K562 (cell line): Measurements from ENCODE around the gene PRKCQ. TPM values are rescaled to one million over a fixed set of nuclear protein-coding genes. Genes with fewer than 3 reads are reported as not detected.

Experiments
- ATAC-seq: fragments of 200-7000 bp; cut with Tn5 transposase; 3 replicates; pipeline ENCODE4 v1.9.1; 2020; ENCODE audit warnings: moderate library complexity
- BruUV-seq: library from RNA; stranded (reverse); fragments of 400-500 nt; replicated peaks from 2 replicates; lab custom pipeline; 2021; lab: Mats Ljungman, UMichigan
- CTCF ChIA-PET: fragments of 300-600 bp; formaldehyde crosslinking; extraction: SDS; loops from one replicate; lab custom pipeline; 2021; ENCODE audit warnings: low intra/inter-chr PET ratio; lab: Yijun Ruan, JAX
- POLR2A ChIA-PET: fragments of 300-600, 350-650 bp; sonication (Branson Sonifier 250); formaldehyde crosslinking; extraction: SDS; loops from one replicate; lab custom pipeline; 2021; ENCODE audit warnings: antibody characterized with exemption, inconsistent platforms; lab: Yijun Ruan, JAX
- DNase-seq, 4 experiments: peaks; one replicate each; pipeline versions ENCODE4 v3.0.0 to v3.0.0-alpha.2; 2011 to 2018; ENCODE audit warnings: low spot score in 3 of 4, mixed read lengths in 3 of 4; ENCODE audit errors: extremely low read depth in 1 of 4
- FAIRE-seq: peaks from 2 replicates; lab custom pipeline; 2011; peaks lifted over from hg19 to GRCh38; lab: Jason Lieb, UNC
- H2AFZ ChIP-seq: 2 replicates; pipeline ENCODE4 v1.6.0; 2011; ENCODE audit warnings: low read depth, low read length, control low read depth, inconsistent platforms
- H3K27ac ChIP-seq: fragments of 200-600 bp; 3 replicates; pipeline ENCODE4 v1.8.0; 2011; ENCODE audit warnings: low read depth, mild to moderate bottlenecking, control low read depth, inconsistent platforms, low read length, moderate library complexity, mixed read lengths; ENCODE audit errors: extremely low read depth
- H3K27me3 ChIP-seq, 2 experiments: fragments of 300-600 bp in 1 of 2; 2 replicates in 1 of 2; 3 replicates in 1 of 2; pipeline versions ENCODE4 v1.6.0 to v1.8.0; 2011; ENCODE audit warnings: inconsistent platforms in 2 of 2, low read length in 2 of 2, mild to moderate bottlenecking in 1 of 2, mixed read lengths in 1 of 2, moderate library complexity in 1 of 2; ENCODE audit not compliant: control insufficient read depth in 2 of 2, insufficient read depth in 2 of 2
- H3K36me3 ChIP-seq: fragments of 300-600 bp; 3 replicates; pipeline ENCODE4 v1.8.0; 2011; ENCODE audit warnings: mild to moderate bottlenecking, low read length, inconsistent platforms; ENCODE audit not compliant: control insufficient read depth, insufficient read depth
- H3K4me1 ChIP-seq, 2 experiments: fragments of 200-600 bp in 1 of 2; replicated peaks in 1 of 2; 2 replicates in 1 of 2; 3 replicates in 1 of 2; pipeline versions ENCODE4 v1.5.1 to v1.8.0; 2011; ENCODE audit warnings: inconsistent platforms in 2 of 2, low read length in 2 of 2, mild to moderate bottlenecking in 1 of 2, mixed read lengths in 1 of 2, moderate library complexity in 1 of 2; ENCODE audit not compliant: control insufficient read depth in 2 of 2, insufficient read depth in 2 of 2
- H3K4me2 ChIP-seq: 2 replicates; pipeline ENCODE4 v1.6.1; 2011; ENCODE audit warnings: low read length, control low read depth, inconsistent platforms, mixed read lengths; ENCODE audit not compliant: insufficient read depth
- H3K4me3 ChIP-seq: fragments of 200-600 bp; sonication (generic), shearing (Covaris generic); 2 replicates; pipeline ENCODE4 v1.5.1; 2016; ENCODE audit warnings: control low read depth, inconsistent platforms
- H3K79me2 ChIP-seq: fragments of 200-600 bp; 3 replicates; pipeline ENCODE4 v1.8.0; 2011; ENCODE audit warnings: low read length, inconsistent platforms; ENCODE audit not compliant: control insufficient read depth, insufficient read depth
- H3K9ac ChIP-seq, 2 experiments: 2 replicates each; pipeline versions ENCODE4 v1.6.0 to v1.6.1; 2011; ENCODE audit warnings: low read depth in 2 of 2, low read length in 2 of 2, control low read depth in 1 of 2, inconsistent platforms in 1 of 2, mild to moderate bottlenecking in 1 of 2, mixed read lengths in 1 of 2; ENCODE audit not compliant: insufficient read depth in 1 of 2
- H3K9me1 ChIP-seq: one replicate; pipeline ENCODE4 v1.6.0; 2011; ENCODE audit warnings: inconsistent platforms, mild to moderate bottlenecking, low read length, moderate library complexity; ENCODE audit not compliant: control insufficient read depth, insufficient read depth
- H3K9me3 ChIP-seq: replicated peaks from 2 replicates; pipeline ENCODE4 v1.5.1; 2011; ENCODE audit warnings: low read depth, low read length, inconsistent platforms; ENCODE audit not compliant: control insufficient read depth, insufficient read depth
- H4K20me1 ChIP-seq: replicated peaks from 2 replicates; pipeline ENCODE4 v1.6.1; 2011; ENCODE audit warnings: low read length, inconsistent platforms, mixed read lengths; ENCODE audit not compliant: control insufficient read depth, insufficient read depth
- MTA2 ChIP-seq: fragments of 450-650 bp; IDR thresholded peaks from 2 replicates; pipeline ENCODE4 v1.6.1; 2016; ENCODE audit warnings: low read depth
- TFE3 ChIP-seq: fragments of 450-650 bp; formaldehyde crosslinking; IDR thresholded peaks from 2 replicates; pipeline ENCODE4 v1.4.0; 2020; ENCODE audit warnings: mild to moderate bottlenecking, mixed read lengths
- XRCC3 ChIP-seq: fragments of 450-650 bp; IDR thresholded peaks from 2 replicates; pipeline ENCODE4 v1.6.1; 2017; ENCODE audit warnings: mild to moderate bottlenecking, moderate library complexity
- ZNF274 ChIP-seq: IDR thresholded peaks from 2 replicates; pipeline ENCODE4 v1.6.1; 2011; ENCODE audit warnings: low read depth, mild to moderate bottlenecking, low read length, moderate library complexity, borderline replicate concordance
- ZNF347 ChIP-seq: fragments of 450-650 bp; formaldehyde crosslinking; IDR thresholded peaks from 2 replicates; pipeline ENCODE4 v1.4.0; 2020; ENCODE audit warnings: low read depth, mild to moderate bottlenecking, moderate library complexity
- WGBS: fragments of 100-300 bp; shearing (Covaris generic); methylation state at CpG from one replicate; pipeline ENCODE4 v1.1.6; 2016; ENCODE audit warnings: low coverage, mixed read lengths; ENCODE audit not compliant: insufficient coverage; ENCODE audit errors: missing lambda C conversion rate; 5-methylcytosine and 5-hydroxymethylcytosine counted together
- in situ Hi-C: fragments of 300-500 bp; cut with MboI; formaldehyde crosslinking; loops from 4 replicates; pipeline ENCODE4 v1.15.0; 2018; ENCODE audit warnings: inconsistent platforms, mixed read lengths
- intact Hi-C: fragments of 100-400 bp; cut with micrococcal nuclease; formaldehyde crosslinking; loops from 2 replicates; pipeline ENCODE4 v1.14.2; 2022
- polyA plus RNA-seq, 8 experiments: library from polyadenylated mRNA; depleted of rRNA in 4 of 8; stranded (reverse) in 5 of 8; unstranded in 3 of 8; fragments of >200 nt; fragmentation: Nextera tagmentation in 2 of 8; fragmentation: Illumina TruSeq in 1 of 8; extraction: Ambion mirVana in 2 of 8; extraction: Trizol in 1 of 8; gene quantifications; 2 replicates each; pipeline versions ENCODE4 v1.2.1 to v1.2.3, GENCODE V29; 2011 to 2014; ENCODE audit warnings: inconsistent platforms in 1 of 8, missing spikeins in 1 of 8
- total RNA-seq, 7 experiments: library from RNA; depleted of rRNA in 6 of 7; stranded (reverse); fragments of >200 nt in 6 of 7; fragmentation: Illumina TruSeq in 2 of 7; extraction: Trizol in 2 of 7; gene quantifications; 2 replicates each; pipeline versions ENCODE4 v1.2.1 to v1.2.3, GENCODE V29; 2011 to 2021; ENCODE audit warnings: low replicate concordance in 1 of 7

The PRKCQ gene
- total and polyA plus RNA-seq, 9 of the 15 experiments (the other 6 are each of a cell fraction or from before 2014, with no cell fraction given) = 4.4 to 23.3 (median 14.6) TPM

- Histone ChIP-seq H3K79me2 (peaks cover 1% of the 10 kb centered on the region; the same call in 1 of the 3 replicates), H3K9me3 (no peaks in the 10 kb centered on the region), H4K20me1 (no peaks in the 10 kb centered on the region), H2AFZ (no peak overlapping the region), H3K9ac (no peak overlapping the region), H3K4me3 (no peak overlapping the region), H3K27me3 (no peaks in the 10 kb centered on the region), H3K27ac (no peak overlapping the region), H3K4me1 (peaks cover 0 to 3% of the 10 kb centered on the region in 2 experiments; a peak in 2 of 5 replicates), H3K9me1 (no peaks in the 10 kb centered on the region), H3K36me3 (peaks cover 37% of the 10 kb centered on the region), H3K4me2 (no peak overlapping the region)
- ATAC-seq = no peak
- in situ Hi-C loops (no loop called here), intact Hi-C loops (no loop called here)
- CTCF ChIA-PET = no interaction called here
- POLR2A ChIA-PET = interaction anchor here (0.6 to 1.4 kb wide), 4 partner anchors 8 to 116 kb away, joined by 3 to 5 read pairs (median 3); partner anchors contain the start of gene PRKCQ
- 93% methylated on average over 3 of the region's 3 CpGs for WGBS
- TF ChIP-seq ZNF274 (no peak), MTA2 (no peak)
- BruUV-seq = no TSS peak
- FAIRE-seq = no peak
- no peak for DNase-seq
Observed at GRCh38 chr10:6588845-6589244, 8.8 kb upstream of the PRKCQ start.

- CTCF ChIA-PET = no interaction called here
- WGBS = 48% methylated on average over 3 of the region's 3 CpGs
- FAIRE-seq = no peak
Observed at GRCh38 chr10:6588082-6588481, 8.0 kb upstream of the PRKCQ start.

More at GRCh38 chr10:6588082-6588481, 8.0 kb upstream of the PRKCQ start:
- Histone ChIP-seq H4K20me1 (no peaks in the 10 kb centered on the region), H3K9me1 (no peaks in the 10 kb centered on the region), H2AFZ (no peak overlapping the region), H3K9ac (no peak overlapping the region), H3K79me2 (peaks cover 9% of the 10 kb centered on the region; the same call in 2 of the 3 replicates), H3K4me3 (no peak overlapping the region), H3K27me3 (no peaks in the 10 kb centered on the region), H3K4me1 (peaks cover 0 to 10% of the 10 kb centered on the region in 2 experiments; a peak in 3 of 5 replicates), H3K27ac (no peak overlapping the region), H3K36me3 (peaks cover 45% of the 10 kb centered on the region), H3K4me2 (no peak overlapping the region), H3K9me3 (no peaks in the 10 kb centered on the region)
- POLR2A ChIA-PET = interaction anchor here (1.0 to 1.4 kb wide), 2 partner anchors 15 to 16 kb away, joined by 3 read pairs; no protein-coding TSS in a partner anchor
- intact Hi-C loops = no loop called here
- no peak for ATAC-seq
- TF ChIP-seq XRCC3 (no peak), TFE3 (CRISPR knock-in tag) (peak; percentile 33), ZNF347 (CRISPR knock-in tag) (no peak)
- BruUV-seq = no TSS peak
- DNase-seq = no peak
- in situ Hi-C loops = no loop called here
